ENCODE results near the gene ROPN1L.
A peak's percentile ranks its signal among the peaks of the same experiment; 100 is the strongest.

Gene ROPN1L

GRCh38 chr5:10431415-10431814, 10.3 kb upstream of the ROPN1L start:
- no peak for DNase-seq

DNA sequence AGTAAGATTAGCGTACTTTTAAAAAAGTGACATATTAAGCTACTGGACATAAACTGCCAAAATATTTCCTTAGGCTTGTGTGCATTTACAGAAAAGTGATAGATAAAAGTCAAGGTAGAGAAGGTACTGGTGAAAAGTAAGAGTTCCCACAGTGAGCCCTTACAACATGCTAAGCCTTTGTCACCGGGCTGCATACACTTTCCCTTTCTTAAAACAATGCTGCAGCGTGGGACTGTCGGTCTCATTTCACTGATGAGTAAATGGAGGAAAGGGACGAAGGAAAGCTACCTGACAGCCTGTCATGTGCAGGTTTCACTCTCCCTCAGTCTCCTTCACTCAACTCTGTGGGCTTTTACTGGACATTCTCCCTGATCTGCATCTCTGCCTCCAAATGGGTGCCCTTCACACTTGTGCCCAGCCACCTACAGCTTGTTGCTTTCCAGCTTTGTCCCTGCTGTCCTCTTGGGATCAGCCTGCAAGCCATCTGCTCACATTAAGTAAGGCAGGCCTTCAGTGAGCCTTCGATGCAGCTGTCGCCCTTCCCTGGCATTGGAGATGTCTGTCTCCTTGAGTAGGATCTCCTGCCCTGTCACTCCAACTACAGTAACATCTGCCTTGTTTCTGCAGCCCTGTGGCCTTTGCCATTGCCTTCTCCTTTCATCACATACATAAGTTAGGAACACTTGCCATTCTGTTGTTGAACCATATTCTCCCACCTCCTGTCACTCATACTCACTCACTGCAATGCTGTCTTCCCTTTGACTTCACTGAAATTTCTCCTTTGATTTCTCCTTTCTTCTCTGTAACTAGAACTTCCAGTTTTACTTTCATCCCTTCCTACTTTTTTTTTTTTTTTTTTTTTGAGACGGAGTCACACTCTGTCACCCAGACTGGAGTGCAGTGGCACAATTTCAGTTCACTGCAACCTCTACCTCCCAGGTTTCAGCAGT, 9.3 kb upstream of the ROPN1L start:
- DNase-seq: peak; percentile 38

DNA sequence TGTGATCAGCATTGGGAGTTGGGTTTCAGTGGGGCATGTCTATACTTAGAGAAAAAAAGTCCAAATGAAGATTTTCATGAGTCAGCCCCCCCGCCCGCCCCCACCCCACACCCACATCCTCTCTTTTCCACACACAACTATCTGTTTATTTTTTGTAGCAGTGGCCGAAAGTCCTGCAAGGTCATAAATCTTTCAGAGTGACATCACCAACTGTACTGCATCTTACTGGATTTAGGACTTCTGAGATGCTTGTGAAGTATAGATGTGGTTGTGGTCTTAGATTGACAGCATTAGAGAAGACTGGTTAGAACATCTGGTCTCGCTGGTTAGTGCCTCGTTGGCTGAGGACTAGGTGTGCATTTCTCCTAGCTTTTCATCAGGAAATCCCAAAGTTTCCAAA, 7.3 kb upstream of the ROPN1L start:
- DNase-seq: no peak

DNA sequence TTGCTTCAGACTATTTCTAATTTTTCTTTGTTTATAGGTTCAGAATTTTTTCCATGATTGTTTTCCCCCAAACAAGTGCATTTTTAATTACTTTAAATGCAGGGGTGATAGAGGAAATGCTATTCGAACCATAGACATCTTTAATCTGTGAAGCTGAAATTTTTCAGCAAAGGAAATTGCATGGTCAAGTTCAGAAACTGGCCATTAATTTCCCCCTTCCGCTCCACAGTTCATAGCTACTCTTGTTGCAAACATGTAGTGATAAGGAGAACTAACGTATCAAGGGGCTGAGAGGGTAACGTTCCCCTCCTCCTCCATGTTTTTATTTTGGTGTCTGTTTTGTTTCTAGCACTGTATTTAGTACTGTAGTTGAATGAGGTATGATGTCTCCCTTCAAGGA, 3.4 kb upstream of the ROPN1L start:
- DNase-seq: no peak

GRCh38 chr5:10439692-10440091, 2.0 kb upstream of the ROPN1L start:
- no peak for DNase-seq

- no peak for DNase-seq
Measured at GRCh38 chr5:10440367-10440990, 1.2 kb upstream of the ROPN1L start.

DNA sequence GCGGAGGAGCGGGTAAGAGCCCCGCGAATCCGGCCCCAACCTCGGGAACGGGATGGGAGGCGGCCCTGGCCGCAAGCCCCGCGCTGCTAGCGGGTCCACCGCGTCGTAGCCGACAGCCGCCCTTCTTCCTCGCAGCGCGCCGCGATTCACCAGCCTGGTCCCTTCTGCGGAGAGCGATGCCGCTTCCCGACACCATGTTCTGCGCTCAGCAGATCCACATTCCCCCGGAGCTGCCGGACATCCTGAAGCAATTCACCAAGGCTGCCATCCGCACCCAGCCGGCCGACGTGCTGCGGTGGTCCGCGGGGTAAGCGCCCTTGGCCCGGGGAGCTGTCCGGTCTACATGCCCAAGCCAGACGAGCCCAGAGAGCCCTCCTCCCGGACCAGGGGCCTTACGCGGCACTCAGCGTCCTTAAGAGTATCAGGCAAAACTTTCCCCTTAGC, 335 bp downstream of the ROPN1L start:
- no peak for DNase-seq

- no peak for DNase-seq
Measured at GRCh38 chr5:10442576-10442975, 897 bp downstream of the ROPN1L start.

DNA sequence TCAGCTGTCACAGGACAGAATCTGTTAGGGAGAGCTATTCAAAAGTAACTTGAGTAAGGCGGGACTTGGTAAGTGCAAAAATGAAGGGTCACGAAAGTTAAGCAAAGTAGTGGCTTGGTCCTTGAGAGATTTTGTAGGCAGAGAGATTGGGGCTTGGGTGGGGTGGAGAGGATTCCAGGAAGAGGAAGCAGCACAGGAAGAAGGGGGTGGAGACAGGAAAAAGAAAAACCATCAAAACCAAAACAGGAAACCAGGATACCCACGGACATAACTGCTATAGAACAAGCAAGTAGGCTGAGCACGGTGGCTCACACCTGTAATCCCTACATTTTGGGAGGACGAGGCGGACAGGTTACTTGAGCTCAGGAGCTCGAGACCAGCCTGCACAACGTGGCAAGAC, 3.7 kb downstream of the ROPN1L start:
- no peak for DNase-seq

DNA sequence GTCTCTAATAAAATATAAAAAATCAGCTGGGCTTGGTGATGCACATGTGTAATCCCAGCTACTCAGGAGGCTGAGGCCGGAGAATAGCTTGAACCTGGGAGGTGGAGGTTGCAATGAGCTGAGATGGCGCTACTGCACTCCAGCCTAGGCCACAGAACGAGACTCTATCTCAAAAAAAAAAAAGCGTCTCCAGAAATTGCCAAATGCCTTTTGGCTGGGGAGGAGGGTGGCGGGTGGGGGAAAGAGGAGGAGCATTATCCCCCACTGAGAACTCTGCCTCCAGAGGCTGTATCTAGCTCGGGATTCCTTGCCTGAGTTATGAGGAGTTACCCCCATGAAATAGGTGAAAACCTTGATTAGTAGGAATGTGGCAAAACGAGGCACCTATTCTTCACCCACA, 4.8 kb downstream of the ROPN1L start:
- no peak for DNase-seq

GRCh38 chr5:10447041-10447440, 5.4 kb downstream of the ROPN1L start:
- no peak for DNase-seq

GRCh38 chr5:10448754-10449360, 7.2 kb downstream of the ROPN1L start:
- no peak for DNase-seq

- DNase-seq: no peak
Measured at GRCh38 chr5:10451137-10451824, 9.6 kb downstream of the ROPN1L start.

DNA sequence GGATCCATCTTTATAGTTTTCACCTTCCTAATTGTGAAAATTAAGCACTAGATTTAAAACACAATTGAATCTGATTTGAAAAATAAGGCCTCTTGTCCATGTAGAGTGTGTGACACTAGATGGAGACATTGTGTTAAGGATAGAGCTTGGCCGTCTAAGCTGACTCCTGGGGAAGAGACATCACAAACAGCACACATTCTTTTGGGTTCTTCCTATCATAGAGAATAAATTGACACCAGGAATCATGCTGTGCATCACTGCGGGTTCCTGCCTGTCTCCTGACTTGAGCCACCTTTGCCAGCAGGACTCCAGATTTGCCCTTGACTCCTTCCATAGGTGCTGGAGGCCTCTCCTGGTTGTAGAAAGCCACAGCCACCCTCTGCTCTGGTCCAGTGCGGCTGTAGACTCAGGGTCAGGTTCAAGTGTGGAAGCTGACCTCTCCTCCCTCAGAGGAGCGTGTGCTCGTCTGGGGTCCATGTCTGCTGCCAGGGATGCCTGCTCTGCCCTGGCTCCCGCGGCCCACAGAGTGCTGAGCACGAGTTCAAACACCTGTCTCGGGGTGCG, 11.2 kb downstream of the ROPN1L start:
- peak; percentile 33 for DNase-seq

DNA sequence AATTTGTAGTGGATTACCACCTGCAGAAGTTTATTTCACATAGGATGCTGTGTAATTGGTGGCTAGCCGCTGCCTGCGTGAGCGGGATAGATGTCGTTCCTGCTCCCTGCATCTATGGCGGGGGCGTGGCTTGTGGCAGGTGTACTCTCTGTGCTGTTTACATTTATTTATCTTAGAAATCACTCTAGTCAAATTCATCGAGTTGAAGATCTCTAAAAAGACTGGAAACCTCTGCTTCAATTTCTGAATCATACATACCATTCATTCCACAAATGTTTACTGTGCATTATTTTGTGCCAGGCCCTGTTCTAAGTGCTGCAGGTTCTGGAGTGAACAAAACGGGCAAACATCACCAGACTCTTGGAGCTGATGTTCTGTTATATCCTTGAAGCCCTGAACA, 11.9 kb downstream of the ROPN1L start:
- DNase-seq: no peak

DNA sequence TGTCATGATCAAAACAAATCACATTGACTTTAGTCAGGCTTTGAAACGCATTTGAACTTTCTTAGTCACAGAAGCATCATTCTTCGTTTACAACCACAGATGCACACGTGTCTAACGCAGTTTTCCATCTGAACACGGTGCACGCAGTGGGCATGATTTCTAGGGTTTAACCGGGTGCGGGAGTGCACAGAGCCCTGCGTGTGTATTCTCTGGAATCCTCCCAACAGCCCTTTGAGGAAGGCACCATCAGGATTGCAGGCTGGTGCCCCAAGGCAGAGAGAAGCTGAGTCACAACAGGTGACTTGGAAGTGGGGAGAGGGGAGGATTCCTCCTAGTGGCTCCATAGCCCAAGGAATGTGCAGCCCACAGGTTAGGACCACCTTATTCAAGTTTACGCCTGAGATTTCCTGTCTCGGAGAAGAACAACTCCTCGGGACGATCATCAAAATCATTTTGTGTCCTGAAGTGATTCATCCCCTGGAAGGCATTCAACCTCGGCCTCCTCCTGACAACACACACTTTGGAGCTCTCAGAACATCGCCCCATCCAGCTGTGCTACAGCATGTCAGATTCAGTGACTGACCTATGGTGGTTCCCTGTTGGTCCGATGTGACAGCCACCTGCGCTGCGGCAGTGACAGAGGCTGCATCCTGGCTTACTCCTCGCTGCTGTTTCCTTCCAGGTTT, 13.1 kb downstream of the ROPN1L start:
- DNase-seq: no peak

GRCh38 chr5:10455277-10455670, 13.6 kb downstream of the ROPN1L start:
- no peak for DNase-seq

DNA sequence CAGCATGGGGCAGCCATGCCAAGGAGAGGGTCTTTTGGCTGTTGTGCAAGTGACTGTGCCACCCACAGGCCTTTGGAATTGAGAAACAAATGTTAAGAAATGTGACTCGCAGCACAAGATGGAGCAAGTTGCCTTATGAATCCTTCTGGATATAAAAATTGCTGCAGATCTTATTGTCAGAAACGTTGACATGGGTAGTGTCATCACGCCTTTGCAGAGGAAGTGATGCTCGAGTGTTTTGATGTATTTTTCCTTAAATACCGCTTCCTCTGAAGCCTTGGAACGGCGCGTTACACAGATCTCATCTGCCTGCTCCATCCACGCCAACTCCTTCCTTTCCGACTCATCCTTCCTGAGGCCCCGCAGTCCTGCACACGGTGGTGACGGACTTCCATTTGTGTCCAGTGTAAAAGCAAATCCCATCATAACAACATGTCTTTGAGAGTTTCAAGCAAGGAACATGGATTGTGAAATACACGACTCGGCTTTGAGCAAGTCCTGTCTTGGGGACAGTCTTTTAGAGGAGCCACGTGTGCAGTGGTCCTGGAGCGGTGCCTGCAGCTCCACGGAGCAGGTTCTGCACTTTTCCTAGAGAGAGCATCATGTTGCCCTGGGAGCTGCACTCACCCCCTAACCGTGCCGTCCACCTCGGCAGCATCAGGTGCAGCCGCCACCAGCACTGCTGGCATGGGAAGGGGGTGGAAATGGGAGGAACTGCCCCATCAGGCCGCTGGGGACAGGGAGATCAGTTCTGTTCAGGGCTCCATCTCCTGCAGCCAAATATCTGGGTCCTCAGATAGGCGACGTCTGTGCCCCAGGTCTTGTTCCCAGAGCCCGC, 15.1 kb downstream of the ROPN1L start:
- no peak for DNase-seq

GRCh38 chr5:10457682-10458574, 16.2 kb downstream of the ROPN1L start:
- no peak for DNase-seq
